Adrenal gland (tissue), 5 donors: ENCODE results near the gene CFAP299.

Source experiments
- CTCF ChIP-seq, 6 experiments: fragments of 450-650 bp in 4 of 6; fragments of 200-600 bp in 2 of 6; sonication (generic) in 1 of 6; IDR thresholded peaks; 1 replicate in 5 of 6; 2 replicates in 1 of 6; pipeline versions ENCODE4 v1.5.1 to v1.8.0; 2016 to 2021; ENCODE audit warnings: antibody characterized with exemption in 6 of 6, mild to moderate bottlenecking in 2 of 6, moderate library complexity in 1 of 6
- POLR2A ChIP-seq, 2 donors: fragments of 450-650 bp; IDR thresholded peaks; one replicate each; pipeline ENCODE4 v1.6.1; 2017; ENCODE audit warnings: antibody characterized with exemption in 2 of 2, mild to moderate bottlenecking in 2 of 2, moderate library complexity in 1 of 2
- donor health status: DM: no; HTN: no; CAD: no.

- TF ChIP-seq POLR2A (IDR thresholded peaks at IDR 0.05) (no peak), CTCF (IDR thresholded peaks at IDR 0.05) (no peak)
These were observed 655.3 kb downstream of the CFAP299 start for GRCh38 chr4:80990851-80991250.
